ENCODE results near the gene SRM. TPM values are rescaled to one million over a fixed set of nuclear protein-coding genes. Genes with fewer than 3 reads are reported as not detected.

SRM gene
- total RNA-seq, 4 donors from 2014 or later = 66.2 to 210 (median 87.4) TPM

DNA sequence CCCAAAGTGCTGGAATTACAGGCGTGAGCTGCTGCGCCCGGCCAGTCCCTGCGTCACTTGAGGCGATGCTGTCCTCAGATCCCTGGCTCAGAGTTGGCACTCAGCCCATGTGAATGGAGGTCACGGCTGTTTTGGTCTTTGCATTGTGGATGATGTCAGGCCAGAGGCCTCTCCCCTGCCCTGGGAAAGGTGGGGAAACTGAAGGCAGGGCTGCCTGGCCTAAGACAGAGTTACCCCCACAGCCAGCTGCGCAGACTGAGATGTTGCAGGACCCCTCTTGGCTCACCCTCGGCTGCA is 13.6 kb downstream of the SRM start:
- Histone ChIP-seq H3K4me3 (no peak overlapping the region), H3K27ac (no peak overlapping the region), H3K4me1 (no peaks in the 10 kb centered on the region), H3K36me3 (no peaks in the 10 kb centered on the region), H3K27me3 (no peaks in the 10 kb centered on the region), H3K9me3 (no peaks in the 10 kb centered on the region)
- TF ChIP-seq POLR2A (IDR thresholded peaks at IDR 0.05) (no peak), EP300 (IDR thresholded peaks at IDR 0.05) (no peak)
- TF ChIP-seq, protein P1, sequence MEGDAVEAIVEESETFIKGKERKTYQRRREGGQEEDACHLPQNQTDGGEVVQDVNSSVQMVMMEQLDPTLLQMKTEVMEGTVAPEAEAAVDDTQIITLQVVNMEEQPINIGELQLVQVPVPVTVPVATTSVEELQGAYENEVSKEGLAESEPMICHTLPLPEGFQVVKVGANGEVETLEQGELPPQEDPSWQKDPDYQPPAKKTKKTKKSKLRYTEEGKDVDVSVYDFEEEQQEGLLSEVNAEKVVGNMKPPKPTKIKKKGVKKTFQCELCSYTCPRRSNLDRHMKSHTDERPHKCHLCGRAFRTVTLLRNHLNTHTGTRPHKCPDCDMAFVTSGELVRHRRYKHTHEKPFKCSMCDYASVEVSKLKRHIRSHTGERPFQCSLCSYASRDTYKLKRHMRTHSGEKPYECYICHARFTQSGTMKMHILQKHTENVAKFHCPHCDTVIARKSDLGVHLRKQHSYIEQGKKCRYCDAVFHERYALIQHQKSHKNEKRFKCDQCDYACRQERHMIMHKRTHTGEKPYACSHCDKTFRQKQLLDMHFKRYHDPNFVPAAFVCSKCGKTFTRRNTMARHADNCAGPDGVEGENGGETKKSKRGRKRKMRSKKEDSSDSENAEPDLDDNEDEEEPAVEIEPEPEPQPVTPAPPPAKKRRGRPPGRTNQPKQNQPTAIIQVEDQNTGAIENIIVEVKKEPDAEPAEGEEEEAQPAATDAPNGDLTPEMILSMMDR (IDR thresholded peaks at IDR 0.05) = no peak
- WGBS, 2 donors = 73 to 79% methylated on average over 6 to 8 of the region's 8 CpGs
- no peak for DNase-seq (ENCODE audit: low spot score in 2 of 2)

DNA sequence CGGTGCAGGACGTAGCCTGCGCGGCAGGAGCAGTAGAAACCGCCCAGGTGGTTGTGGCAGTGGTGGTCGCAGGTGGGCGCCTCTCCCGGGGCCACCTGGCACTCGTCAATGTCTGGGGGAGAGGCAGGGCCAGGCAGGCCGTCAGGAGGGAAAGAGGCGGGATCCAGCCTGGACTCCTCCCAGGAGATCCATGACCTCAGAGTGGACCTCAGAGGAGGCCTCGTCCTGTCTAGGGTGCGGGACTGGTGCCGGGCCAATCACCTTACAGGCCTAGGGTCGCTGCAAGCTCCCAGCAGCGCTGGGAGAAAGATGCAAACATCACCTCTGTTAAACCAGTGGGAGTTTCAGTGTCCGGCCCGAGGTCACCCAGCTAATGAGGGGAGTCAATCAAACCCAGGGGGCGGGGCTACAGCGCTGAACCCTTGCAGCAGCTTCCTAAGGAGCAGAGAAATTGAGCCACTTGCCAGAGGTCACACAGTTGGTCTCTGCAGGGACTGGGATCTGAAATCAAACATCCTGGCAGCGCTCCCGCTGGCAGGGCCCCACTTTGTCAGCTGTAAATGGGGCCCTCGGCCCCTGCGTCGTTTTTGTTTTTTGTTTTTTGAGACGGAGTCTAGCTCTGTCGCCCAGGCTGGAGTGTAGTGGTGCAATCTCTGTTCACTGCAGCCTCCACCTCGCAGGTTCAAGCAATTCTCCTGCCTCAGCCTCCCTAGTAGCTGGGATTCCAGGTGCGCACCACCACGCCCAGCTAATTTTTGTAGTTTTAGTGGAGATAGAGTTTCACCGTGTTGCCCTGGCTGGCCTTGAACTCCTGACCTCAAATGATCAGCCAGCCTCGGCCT is 14.2 kb downstream of the SRM start:
- WGBS, 2 donors = 51 to 54% methylated on average over 23 to 32 of the region's 32 CpGs
- H3K27me3 ChIP-seq = no peaks in the 10 kb centered on the region
- DNase-seq (ENCODE audit: low spot score in 2 of 2) = no peak
- no peak overlapping the region for H3K27ac ChIP-seq
- no peaks in the 10 kb centered on the region for H3K9me3 ChIP-seq
- TF ChIP-seq EP300 (IDR thresholded peaks at IDR 0.05) (no peak), POLR2A (IDR thresholded peaks at IDR 0.05) (no peak)
- TF ChIP-seq, protein P1 (IDR thresholded peaks at IDR 0.05) = no peak
- no peaks in the 10 kb centered on the region for H3K4me1 ChIP-seq
- H3K4me3 ChIP-seq = no peak overlapping the region
- no peaks in the 10 kb centered on the region for H3K36me3 ChIP-seq

DNA sequence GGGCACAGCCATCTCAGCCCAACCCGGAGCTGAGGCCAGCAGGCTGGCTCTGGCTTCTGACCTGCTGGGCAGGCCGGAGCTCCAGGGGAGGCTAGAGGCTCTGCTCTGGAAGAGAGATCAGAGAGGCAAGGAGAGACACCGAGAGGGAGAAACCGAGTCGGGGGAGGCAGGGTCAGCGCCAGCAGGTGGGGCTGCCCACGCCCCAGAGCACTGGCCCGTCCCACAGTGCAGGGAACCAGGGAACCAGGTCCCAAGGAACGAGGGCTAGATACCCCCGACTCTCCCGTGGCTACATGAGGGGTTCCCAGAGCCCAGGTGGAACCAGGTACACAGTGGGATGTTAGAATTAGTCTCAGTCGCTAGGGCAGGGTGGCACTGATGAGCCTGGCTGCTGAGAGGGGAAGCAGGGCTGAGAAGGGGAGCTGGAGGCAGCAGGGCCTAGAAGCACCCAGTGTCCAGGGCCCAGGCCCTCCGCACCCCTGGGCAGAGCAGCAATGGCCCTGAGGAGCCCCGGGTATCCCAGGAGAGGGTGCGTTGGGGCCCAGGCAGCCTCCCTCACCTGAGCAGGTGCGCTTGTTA is 14.9 kb downstream of the SRM start:
- TF ChIP-seq, protein P1 (IDR thresholded peaks at IDR 0.05) = no peak
- TF ChIP-seq EP300 (IDR thresholded peaks at IDR 0.05) (no peak), POLR2A (IDR thresholded peaks at IDR 0.05) (no peak)
- Histone ChIP-seq H3K27me3 (no peaks in the 10 kb centered on the region), H3K36me3 (no peaks in the 10 kb centered on the region), H3K4me1 (no peaks in the 10 kb centered on the region), H3K9me3 (no peaks in the 10 kb centered on the region), H3K4me3 (no peak overlapping the region), H3K27ac (no peak overlapping the region)
- WGBS, 2 donors = 79 to 87% methylated on average over 15 to 16 of the region's 16 CpGs
- no peak for DNase-seq (ENCODE audit: low spot score in 2 of 2)

DNA sequence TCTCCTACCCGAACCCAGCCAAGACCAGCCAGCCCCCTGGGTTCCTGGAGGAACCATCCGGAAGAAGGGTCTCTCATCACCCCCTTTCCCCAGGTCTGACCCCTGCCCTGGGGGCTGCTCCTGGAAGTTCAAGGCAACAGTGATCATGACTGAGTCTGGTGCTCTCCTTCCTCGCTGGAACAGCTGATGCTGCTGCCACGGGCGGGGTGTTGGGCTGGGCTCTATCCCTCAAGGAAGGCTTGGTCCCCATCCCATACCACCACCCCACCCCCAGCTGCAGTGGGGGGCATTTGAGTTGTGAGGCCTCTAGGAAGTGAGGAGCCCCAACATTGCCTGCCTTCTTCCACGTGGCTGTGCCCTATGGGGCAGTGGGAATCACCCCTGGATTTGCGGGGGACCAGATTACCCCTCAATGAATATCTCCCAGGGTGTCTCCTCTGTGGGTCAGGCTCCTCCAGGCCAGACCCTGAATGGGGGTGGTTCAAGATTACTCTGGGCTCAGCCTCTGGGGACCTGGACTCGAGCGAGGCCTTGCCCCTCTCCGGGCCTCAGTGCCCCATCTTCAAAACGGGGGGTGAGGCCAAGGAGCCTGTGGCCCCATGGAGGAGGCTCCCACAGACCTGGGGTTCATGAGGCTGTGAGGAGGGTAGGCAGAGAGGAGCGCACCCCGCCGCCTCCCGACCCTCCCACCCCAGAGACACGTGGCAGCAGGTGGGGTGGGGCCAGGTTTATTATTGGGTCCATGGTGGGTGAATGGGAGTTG is 15.6 kb downstream of the SRM start:
- H3K9me3 ChIP-seq = no peaks in the 10 kb centered on the region
- DNase-seq (ENCODE audit: low spot score in 2 of 2) = no peak
- no peak overlapping the region for H3K27ac ChIP-seq
- H3K4me3 ChIP-seq = no peak overlapping the region
- TF ChIP-seq, protein P1 (IDR thresholded peaks at IDR 0.05) = no peak
- TF ChIP-seq POLR2A (IDR thresholded peaks at IDR 0.05) = no peak
- no peak for TF ChIP-seq EP300 (IDR thresholded peaks at IDR 0.05)
- H3K27me3 ChIP-seq = no peaks in the 10 kb centered on the region
- 76 to 85% methylated on average over 12 to 13 of the region's 16 CpGs for WGBS, 2 donors
- no peaks in the 10 kb centered on the region for H3K4me1 ChIP-seq
- no peaks in the 10 kb centered on the region for H3K36me3 ChIP-seq

Measured in tibial nerve (tissue), 4 donors.